ENCODE results near the gene HOMEZ. TPM values are rescaled to one million over a fixed set of nuclear protein-coding genes. Genes with fewer than 3 reads are reported as not detected.
"Not testable (repeated sequence)": the region's sequence is repeated elsewhere in the genome, so short reads cannot be mapped to it uniquely, and the experiment has no call there.

Gene HOMEZ
- total RNA-seq, 2 donors from 2014 or later = 11.8 to 12.6 TPM

GRCh38 chr14:23245282-23245681, 40.6 kb downstream of the HOMEZ start:
- no peak for ATAC-seq (replicated peaks in 1 of 2)
- Mint-ChIP-seq H3K9me3 (no peaks in the 10 kb centered on the region), H3K4me1 (ENCODE audit: low read depth) (no peaks in the 10 kb centered on the region), H3K4me3 (no peak overlapping the region), H3K27ac (no peak overlapping the region), H3K36me3 (ENCODE audit: insufficient read depth in 2 of 2) (no peaks in the 10 kb centered on the region), H3K27me3 (ENCODE audit: low read depth) (no peaks in the 10 kb centered on the region)
- DNase-seq = no peak

DNA sequence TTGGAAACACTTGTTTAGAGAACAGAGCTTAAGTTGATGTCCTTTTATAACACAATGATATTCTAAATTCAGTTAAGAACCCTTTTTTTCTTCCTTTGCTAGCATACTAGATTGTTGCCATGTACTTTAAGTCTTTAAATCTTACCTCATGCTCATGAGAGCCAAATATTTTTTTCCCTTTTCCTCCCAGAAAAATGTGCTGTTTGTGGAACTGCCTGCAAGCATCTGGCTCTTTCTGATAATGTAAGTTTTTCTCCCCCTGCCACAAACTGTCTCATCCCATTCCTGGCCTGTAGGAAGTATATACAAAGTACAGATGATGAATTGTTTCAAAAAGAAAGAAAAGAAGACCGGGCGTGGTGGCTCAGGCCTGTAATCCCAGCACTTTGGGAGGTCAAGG, 42.9 kb downstream of the HOMEZ start:
- ATAC-seq (replicated peaks in 1 of 2) (no peak), DNase-seq (no peak)
- Mint-ChIP-seq H3K4me3 (no peak overlapping the region), H3K36me3 (ENCODE audit: insufficient read depth in 2 of 2) (no peaks in the 10 kb centered on the region), H3K27me3 (ENCODE audit: low read depth) (no peaks in the 10 kb centered on the region), H3K9me3 (no peaks in the 10 kb centered on the region), H3K4me1 (ENCODE audit: low read depth) (no peaks in the 10 kb centered on the region), H3K27ac (no peak overlapping the region)

- H3K9me3 Mint-ChIP-seq = no peaks in the 10 kb centered on the region
- no peak overlapping the region for H3K27ac Mint-ChIP-seq
- peaks cover 6% of the 10 kb centered on the region for H3K4me1 Mint-ChIP-seq (ENCODE audit: low read depth)
- ATAC-seq (replicated peaks in 1 of 2) = no peak
- DNase-seq = no peak
- H3K4me3 Mint-ChIP-seq = no peak overlapping the region
- peaks cover 9% of the 10 kb centered on the region for H3K27me3 Mint-ChIP-seq (ENCODE audit: low read depth)
- H3K36me3 Mint-ChIP-seq (ENCODE audit: insufficient read depth in 2 of 2) = no peaks in the 10 kb centered on the region
These were observed 43.9 kb downstream of the HOMEZ start for GRCh38 chr14:23242076-23242475.

- H3K4me3 Mint-ChIP-seq, H3K9me3 Mint-ChIP-seq: not testable (repeated sequence)
These were observed 44.7 kb downstream of the HOMEZ start for GRCh38 chr14:23241061-23241715.

GRCh38 chr14:23240661-23241060, 45.3 kb downstream of the HOMEZ start:
- Mint-ChIP-seq H3K27me3 (ENCODE audit: low read depth) (peaks cover 10% of the 10 kb centered on the region), H3K9me3 (no peaks in the 10 kb centered on the region), H3K4me1 (ENCODE audit: low read depth) (peaks cover 6% of the 10 kb centered on the region), H3K27ac (no peak overlapping the region), H3K4me3 (no peak overlapping the region), H3K36me3 (ENCODE audit: insufficient read depth in 2 of 2) (no peaks in the 10 kb centered on the region)
- DNase-seq (no peak), ATAC-seq (replicated peaks in 1 of 2) (no peak)

More at GRCh38 chr14:23241061-23241715, 44.7 kb downstream of the HOMEZ start:
- ATAC-seq (replicated peaks in 1 of 2); H3K4me1 Mint-ChIP-seq (ENCODE audit: low read depth); H3K27me3 Mint-ChIP-seq (ENCODE audit: low read depth); H3K27ac Mint-ChIP-seq; DNase-seq; H3K36me3 Mint-ChIP-seq (ENCODE audit: insufficient read depth in 2 of 2): not testable (repeated sequence)

GRCh38 chr14:23237772-23238594, 47.9 kb downstream of the HOMEZ start, which contains the start of gene RNF212B:
RNF212B (plus strand) TSS chr14:23237936; CDS start chr14:23240346, 2,410 bp downstream.
- H3K4me3 Mint-ChIP-seq = peak within 1 kb of the TSS; percentile 79
- peak; percentile 100 for ATAC-seq (replicated peaks in 1 of 2)

DNA sequence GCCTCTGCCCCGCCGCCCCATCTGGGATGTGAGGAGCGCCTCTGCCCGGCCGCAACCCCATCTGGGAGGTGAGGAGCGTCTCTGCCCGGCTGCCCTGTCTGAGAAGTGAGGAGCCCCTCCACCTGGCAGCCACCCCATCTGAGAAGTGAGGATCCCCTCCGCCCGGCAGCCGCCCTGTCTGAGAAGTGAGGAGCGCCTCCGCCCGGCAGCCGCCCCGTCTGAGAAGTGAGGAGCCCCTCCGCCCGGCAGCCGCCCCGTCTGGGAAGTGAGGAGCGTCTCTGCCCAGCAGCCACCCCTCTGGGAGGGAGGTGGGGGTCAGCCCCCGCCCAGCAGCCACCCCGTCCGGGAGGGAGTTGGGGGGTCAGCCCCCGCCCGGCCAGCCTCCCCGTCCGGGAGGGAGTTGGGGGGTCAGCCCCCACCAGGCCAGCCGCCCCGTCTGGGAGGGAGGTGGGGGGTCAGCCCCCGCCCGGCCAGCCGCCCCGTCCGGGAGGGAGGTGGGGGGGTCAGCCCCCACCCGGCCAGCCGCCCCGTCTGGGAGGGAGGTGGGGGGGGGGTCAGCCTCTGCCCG, 53.6 kb downstream of the HOMEZ start:
- H3K4me3 Mint-ChIP-seq; H3K27me3 Mint-ChIP-seq (ENCODE audit: low read depth); H3K36me3 Mint-ChIP-seq (ENCODE audit: insufficient read depth in 2 of 2); H3K9me3 Mint-ChIP-seq; ATAC-seq (replicated peaks in 1 of 2); DNase-seq; H3K4me1 Mint-ChIP-seq (ENCODE audit: low read depth); H3K27ac Mint-ChIP-seq: not testable (repeated sequence)

More at GRCh38 chr14:23237772-23238594, 47.9 kb downstream of the HOMEZ start, which contains the start of gene RNF212B:
- peaks cover 6% of the 10 kb centered on the region for H3K4me1 Mint-ChIP-seq (ENCODE audit: low read depth)
- peaks cover 10% of the 10 kb centered on the region for H3K27me3 Mint-ChIP-seq (ENCODE audit: low read depth)
- H3K9me3 Mint-ChIP-seq = no peaks in the 10 kb centered on the region
- H3K36me3 Mint-ChIP-seq (ENCODE audit: insufficient read depth in 2 of 2) = no peaks in the 10 kb centered on the region
- H3K27ac Mint-ChIP-seq = no peak within 1 kb of the TSS
- DNase-seq = peak; percentile 91 to 94

GRCh38 chr14:23228812-23229211, 57.1 kb downstream of the HOMEZ start:
- peaks cover 0 to 4% of the 10 kb centered on the region in 2 donors for H3K36me3 Mint-ChIP-seq (ENCODE audit: insufficient read depth in 2 of 2)
- H3K27ac Mint-ChIP-seq = no peak overlapping the region
- H3K9me3 Mint-ChIP-seq = peaks cover 0 to 4% of the 10 kb centered on the region in 2 donors
- no peak for ATAC-seq (replicated peaks in 1 of 2)
- no peak for DNase-seq
- H3K4me3 Mint-ChIP-seq = no peak overlapping the region
- no peaks in the 10 kb centered on the region for H3K4me1 Mint-ChIP-seq (ENCODE audit: low read depth)
- peaks cover 13% of the 10 kb centered on the region for H3K27me3 Mint-ChIP-seq (ENCODE audit: low read depth)

GRCh38 chr14:23227566-23227965, 58.4 kb downstream of the HOMEZ start:
- no peak for ATAC-seq (replicated peaks in 1 of 2)
- peaks cover 0 to 4% of the 10 kb centered on the region in 2 donors for H3K9me3 Mint-ChIP-seq
- H3K27ac Mint-ChIP-seq = no peak overlapping the region
- DNase-seq = no peak
- H3K4me3 Mint-ChIP-seq = no peak overlapping the region
- no peaks in the 10 kb centered on the region for H3K4me1 Mint-ChIP-seq (ENCODE audit: low read depth)
- peaks cover 15% of the 10 kb centered on the region for H3K27me3 Mint-ChIP-seq (ENCODE audit: low read depth)
- peaks cover 0 to 4% of the 10 kb centered on the region in 2 donors for H3K36me3 Mint-ChIP-seq (ENCODE audit: insufficient read depth in 2 of 2)

GRCh38 chr14:23224958-23225357, 61.0 kb downstream of the HOMEZ start:
- not testable (repeated sequence) for H3K36me3 Mint-ChIP-seq (ENCODE audit: insufficient read depth in 2 of 2); H3K27ac Mint-ChIP-seq; H3K4me1 Mint-ChIP-seq (ENCODE audit: low read depth); H3K4me3 Mint-ChIP-seq; H3K9me3 Mint-ChIP-seq; ATAC-seq (replicated peaks in 1 of 2); DNase-seq
- peaks cover 34% of the 10 kb centered on the region for H3K27me3 Mint-ChIP-seq (ENCODE audit: low read depth)

Other genes starting within 250 kb of the HOMEZ start
- gene PSMB11, start 243.9 kb downstream of the HOMEZ start, total RNA-seq = not detected
- 1 to 10 TPM in 1 of 2 donors, under 1 TPM in 1; 0.82 to 1.5 TPM for gene CDH24, start 228.6 kb downstream of the HOMEZ start, total RNA-seq
- gene ACIN1, start 191.0 kb downstream of the HOMEZ start, total RNA-seq = 100 to 1,000 TPM; 162 to 188 TPM
- gene C14orf119, start 190.6 kb downstream of the HOMEZ start, total RNA-seq = 10 to 100 TPM; 31.3 to 38.5 TPM
- not detected for gene CIROP, start 181.1 kb downstream of the HOMEZ start, total RNA-seq
- under 1 TPM; 0.21 to 0.36 TPM for gene CEBPE, start 166.9 kb downstream of the HOMEZ start, total RNA-seq
- gene SLC7A8, start 102.5 kb downstream of the HOMEZ start, total RNA-seq = 1 to 10 TPM in 1 of 2 donors, under 1 TPM in 1; 0.72 to 1.2 TPM
- not detected for gene RNF212B, start 48.2 kb downstream of the HOMEZ start, total RNA-seq
- 10 to 100 TPM; 30.2 to 37.4 TPM for gene PPP1R3E, start 16.7 kb upstream of the HOMEZ start, total RNA-seq
- 1 to 10 TPM; 2.7 to 3.2 TPM for gene BCL2L2, start 20.7 kb upstream of the HOMEZ start, total RNA-seq
- gene PABPN1, start 35.3 kb upstream of the HOMEZ start, total RNA-seq = 100 to 1,000 TPM; 188 to 189 TPM
- gene SLC22A17, start 66.8 kb upstream of the HOMEZ start, total RNA-seq = 1 to 10 TPM; 6.3 to 8.6 TPM
- gene EFS, start 79.0 kb upstream of the HOMEZ start, total RNA-seq = under 1 TPM in 1 of 2 donors, not detected in 1; 0.19 TPM
- not detected for gene IL25, start 86.7 kb upstream of the HOMEZ start, total RNA-seq
- under 1 TPM in 1 of 2 donors, not detected in 1; 0.30 TPM for gene CMTM5, start 90.9 kb upstream of the HOMEZ start, total RNA-seq
- gene MYH6, start 122.1 kb upstream of the HOMEZ start, total RNA-seq = 1 to 10 TPM in 1 of 2 donors, under 1 TPM in 1; 0.65 to 2.1 TPM
- gene MYH7, start 149.5 kb upstream of the HOMEZ start, total RNA-seq = under 1 TPM; 0.05 to 0.56 TPM
- gene NGDN, start 183.6 kb upstream of the HOMEZ start, total RNA-seq = 10 to 100 TPM; 71.0 to 77.6 TPM